Endothelial cell of umbilical vein (primary cell): ENCODE data around the gene URI1. TPM values are rescaled to one million over a fixed set of nuclear protein-coding genes. Genes with fewer than 3 reads are reported as not detected.

Source experiments
- BruUV-seq: library from RNA; stranded (reverse); fragments of 400-500 nt; replicated peaks from 2 replicates; lab custom pipeline; 2021; lab: Mats Ljungman, UMichigan
- CTCF ChIA-PET: fragments of 300-600, 350-600 bp; sonication (Branson Sonifier 250); formaldehyde crosslinking; loops from one replicate; lab custom pipeline; 2021; ENCODE audit warnings: antibody characterized with exemption, inconsistent platforms; lab: Charles Lee
- POLR2A ChIA-PET: fragments of 300-600, 350-600 bp; sonication (Branson Sonifier 250); formaldehyde crosslinking; loops from one replicate; lab custom pipeline; 2021; ENCODE audit warnings: antibody characterized with exemption, inconsistent platforms; lab: Charles Lee
- DNase-seq: peaks from one replicate; pipeline ENCODE4 v3.0.0-alpha.2; 2011; ENCODE audit warnings: low read depth, low spot score
- FAIRE-seq: peaks from 2 replicates; lab custom pipeline; 2011; peaks lifted over from hg19 to GRCh38; lab: Jason Lieb, UNC
- H2AFZ ChIP-seq: 2 replicates; pipeline ENCODE4 v1.6.0; 2012; ENCODE audit warnings: low read depth, low read length, control low read depth, inconsistent platforms
- H3K27ac ChIP-seq: 2 replicates; pipeline ENCODE4 v1.5.1; 2011; ENCODE audit warnings: low read depth, mild to moderate bottlenecking, control low read depth, low read length, moderate library complexity; ENCODE audit not compliant: insufficient read depth
- H3K27me3 ChIP-seq, 2 experiments: 2 replicates each; pipeline versions ENCODE4 v1.6.0 to v1.6.1; 2011; ENCODE audit warnings: low read length in 2 of 2, mixed read lengths in 1 of 2; ENCODE audit not compliant: control insufficient read depth in 2 of 2, insufficient read depth in 2 of 2
- H3K36me3 ChIP-seq, 2 experiments: 2 replicates in 1 of 2; 3 replicates in 1 of 2; pipeline ENCODE4 v1.5.1; 2011; ENCODE audit warnings: low read length in 2 of 2, mild to moderate bottlenecking in 1 of 2, moderate library complexity in 1 of 2; ENCODE audit not compliant: control insufficient read depth in 2 of 2, insufficient read depth in 2 of 2; ENCODE audit errors: extremely low read depth in 1 of 2
- H3K4me1 ChIP-seq: 3 replicates; pipeline ENCODE4 v1.5.1; 2011; ENCODE audit warnings: mild to moderate bottlenecking, low read length; ENCODE audit not compliant: control insufficient read depth, insufficient read depth; ENCODE audit errors: extremely low read depth
- H3K4me2 ChIP-seq: 2 replicates; pipeline ENCODE4 v1.6.1; 2011; ENCODE audit warnings: low read length, control low read depth, mixed read lengths; ENCODE audit not compliant: insufficient read depth
- H3K4me3 ChIP-seq, 3 experiments: fragments of 200-600 bp in 1 of 3; sonication (generic), shearing (Covaris generic) in 1 of 3; replicated peaks in 1 of 3; 2 replicates each; pipeline ENCODE4 v1.5.1; 2011 to 2016; ENCODE audit warnings: control low read depth in 3 of 3, low read length in 3 of 3, mild to moderate bottlenecking in 2 of 3, inconsistent platforms in 1 of 3, low read depth in 1 of 3, moderate library complexity in 1 of 3; ENCODE audit not compliant: insufficient read depth in 1 of 3
- H3K79me2 ChIP-seq: 2 replicates; pipeline ENCODE4 v1.6.0; 2012; ENCODE audit warnings: low read length, inconsistent platforms; ENCODE audit not compliant: control insufficient read depth, insufficient read depth
- H3K9ac ChIP-seq: replicated peaks from 2 replicates; pipeline ENCODE3; 2011; ENCODE audit warnings: low read length, control low read depth; ENCODE audit not compliant: insufficient read depth; ENCODE audit errors: extremely low read depth
- H3K9me1 ChIP-seq: replicated peaks from 3 replicates; pipeline ENCODE4 v1.6.0; 2011; ENCODE audit warnings: mild to moderate bottlenecking, low read length; ENCODE audit not compliant: control insufficient read depth, insufficient read depth; ENCODE audit errors: extremely low read depth
- H3K9me3 ChIP-seq: replicated peaks from 2 replicates; pipeline ENCODE4 v1.5.1; 2012; ENCODE audit warnings: low read length, inconsistent platforms; ENCODE audit not compliant: control insufficient read depth, insufficient read depth
- H4K20me1 ChIP-seq: replicated peaks from 2 replicates; pipeline ENCODE3; 2011; ENCODE audit warnings: mild to moderate bottlenecking, low read length; ENCODE audit not compliant: control insufficient read depth, insufficient read depth; ENCODE audit errors: extremely low read depth
- CTCF ChIP-seq, 2 donors: IDR thresholded peaks; 1 replicate in 1 of 2; 2 replicates in 1 of 2; pipeline ENCODE4 v1.5.1; 2011; ENCODE audit warnings: low read length in 2 of 2, mild to moderate bottlenecking in 2 of 2, moderate library complexity in 2 of 2, control low read depth in 1 of 2, inconsistent platforms in 1 of 2, low read depth in 1 of 2; ENCODE audit not compliant: insufficient read depth in 1 of 2; ENCODE audit errors: extremely low read depth in 1 of 2
- EZH2 ChIP-seq: IDR thresholded peaks from 2 replicates; pipeline ENCODE4 v1.6.1; 2012; ENCODE audit warnings: borderline replicate concordance, low read depth, mild to moderate bottlenecking, moderate library complexity, low read length, inconsistent platforms; ENCODE audit not compliant: severe bottlenecking
- FOS ChIP-seq: IDR thresholded peaks from 2 replicates; pipeline ENCODE4 v1.6.1; 2011; ENCODE audit warnings: mild to moderate bottlenecking, low read length, moderate library complexity, borderline replicate concordance; ENCODE audit not compliant: insufficient read depth
- GATA2 ChIP-seq: IDR thresholded peaks from 2 replicates; pipeline ENCODE4 v1.7.0; 2011; ENCODE audit warnings: low read depth, mild to moderate bottlenecking, moderate library complexity, mixed read lengths, low read length; ENCODE audit not compliant: insufficient read length, insufficient read depth
- JUN ChIP-seq: IDR thresholded peaks from 2 replicates; pipeline ENCODE4 v1.6.1; 2011; ENCODE audit warnings: borderline replicate concordance, low read depth; ENCODE audit not compliant: insufficient read length, insufficient read depth
- MAX ChIP-seq: IDR thresholded peaks from 2 replicates; pipeline ENCODE4 v1.6.1; 2011; ENCODE audit not compliant: insufficient read depth, insufficient read length
- MYC ChIP-seq: IDR thresholded peaks from one replicate; pipeline ENCODE4 v1.6.1; 2011; ENCODE audit warnings: mild to moderate bottlenecking, low read depth, low read length
- POLR2A ChIP-seq: IDR thresholded peaks from 2 replicates; pipeline ENCODE4 v1.6.1; 2012; ENCODE audit warnings: low read depth, mild to moderate bottlenecking, control low read depth, low read length
- POLR2AphosphoS5 ChIP-seq: IDR thresholded peaks from 2 replicates; pipeline ENCODE4 v1.6.1; 2012; ENCODE audit warnings: low read depth, mild to moderate bottlenecking, control low read depth, low read length, moderate library complexity; ENCODE audit not compliant: insufficient read depth
- dilution Hi-C: fragments of 300-500 bp; cut with MboI; formaldehyde crosslinking; loops from one replicate; pipeline ENCODE4 v1.15.0; 2019; ENCODE audit warnings: low sequenced_read_pairs; ENCODE audit not compliant: extremely low pct_ligation_motif_present
- intact Hi-C: fragments of 100-400 bp; cut with micrococcal nuclease; formaldehyde crosslinking; loops from one replicate; pipeline ENCODE4 v1.10.0; 2022
- polyA plus RNA-seq, 4 experiments: library from polyadenylated mRNA; depleted of rRNA in 3 of 4; stranded (reverse) in 3 of 4; unstranded in 1 of 4; fragments of >200 nt; gene quantifications; 2 replicates each; pipeline versions ENCODE4 v1.2.1 to v1.2.3, GENCODE V29; 2011 to 2012; ENCODE audit warnings: missing spikeins in 1 of 4
- total RNA-seq: library from RNA; stranded (reverse); gene quantifications from 2 replicates; pipeline ENCODE4 v1.2.3, GENCODE V29; 2021

URI1 gene
- total and polyA plus RNA-seq, 2 donors (not counting 3 experiments of a cell fraction or from before 2014, with no cell fraction given): 12.8 to 28.9 TPM

DNA sequence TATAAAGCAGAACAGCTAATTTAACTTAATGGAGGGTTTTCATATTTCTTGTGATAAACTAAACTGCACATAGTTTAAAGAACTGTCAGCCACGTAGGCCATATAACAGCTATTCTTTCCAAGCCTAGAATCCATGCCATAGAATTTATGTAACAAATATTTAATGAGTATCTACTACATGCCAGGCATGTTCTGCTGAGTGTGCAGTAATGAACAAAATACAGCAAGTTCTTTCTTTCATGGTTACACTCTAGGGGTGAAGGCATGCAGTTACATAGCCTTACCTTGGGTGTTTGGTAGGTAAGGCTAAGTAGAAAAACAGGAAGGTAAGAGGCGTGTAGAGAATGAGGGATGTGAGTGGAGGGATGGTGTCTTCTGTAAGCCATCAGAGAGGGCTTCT lies 4.6 kb downstream of the URI1 start:
- no peak for DNase-seq
- intact Hi-C loops (no loop called here), dilution Hi-C loops (no loop called here)
- Histone ChIP-seq H3K4me1 (peaks cover 8% of the 10 kb centered on the region), H3K79me2 (peaks cover 69% of the 10 kb centered on the region), H3K9me3 (no peaks in the 10 kb centered on the region), H3K9me1 (no peaks in the 10 kb centered on the region), H4K20me1 (no peaks in the 10 kb centered on the region), H3K9ac (no peak overlapping the region), H3K27me3 (no peaks in the 10 kb centered on the region), H2AFZ (no peak overlapping the region), H3K4me3 (no peak overlapping the region), H3K36me3 (no peaks in the 10 kb centered on the region), H3K4me2 (no peak overlapping the region), H3K27ac (no peak overlapping the region)
- CTCF ChIA-PET: interaction anchor here (1.3 to 2.3 kb wide), 2 partner anchors 12 to 19 kb away, joined by 3 to 8 read pairs; no protein-coding TSS in a partner anchor
- no peak for FAIRE-seq
- TF ChIP-seq MYC (no peak), JUN (no peak)
- no TSS peak for BruUV-seq
- POLR2A ChIA-PET: no interaction called here

DNA sequence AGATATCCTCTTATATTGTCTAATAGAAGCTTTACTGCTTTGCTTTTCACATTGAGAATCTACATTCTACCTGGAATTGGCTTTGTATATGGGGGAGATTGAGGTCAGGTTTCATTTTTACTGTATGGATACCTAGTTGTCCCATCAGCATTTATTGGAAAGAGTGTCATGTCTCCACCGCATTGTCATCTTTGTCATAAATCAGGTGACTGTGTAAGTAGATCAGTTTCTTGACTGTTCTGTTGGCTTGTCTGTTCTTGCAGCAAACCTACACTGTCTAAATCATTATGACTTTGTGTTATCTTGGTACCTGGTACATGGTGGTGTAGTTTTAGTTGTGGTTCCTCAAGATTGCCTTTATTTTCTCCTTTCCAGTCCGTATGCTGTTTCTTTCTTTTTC lies 5.8 kb downstream of the URI1 start:
- intact Hi-C loops (no loop called here), dilution Hi-C loops (no loop called here)
- H3K9me1 ChIP-seq: no peaks in the 10 kb centered on the region
- no peaks in the 10 kb centered on the region for H3K9me3 ChIP-seq
- H4K20me1 ChIP-seq: no peaks in the 10 kb centered on the region
- no peaks in the 10 kb centered on the region for H3K27me3 ChIP-seq
- POLR2A ChIA-PET: no interaction called here
- H3K4me1 ChIP-seq: peaks cover 9% of the 10 kb centered on the region
- CTCF ChIA-PET: no interaction called here
- no peak overlapping the region for H2AFZ ChIP-seq
- H3K36me3 ChIP-seq: no peaks in the 10 kb centered on the region
- H3K4me3 ChIP-seq: no peak overlapping the region
- H3K79me2 ChIP-seq: peaks cover 67% of the 10 kb centered on the region
- TF ChIP-seq POLR2A: no peak
- no peak for TF ChIP-seq GATA2
- no peak for TF ChIP-seq MAX
- no peak for TF ChIP-seq MYC
- no peak for TF ChIP-seq EZH2
- TF ChIP-seq JUN: no peak
- TF ChIP-seq FOS: no peak
- no peak for TF ChIP-seq CTCF (IDR thresholded peaks at IDR 0.05; ENCODE audit: extremely low read depth in 1 of 2, insufficient read depth in 1 of 2, low read depth in 1 of 2, low read length in 2 of 2)
- no peak for TF ChIP-seq POLR2AphosphoS5
- DNase-seq (no peak), FAIRE-seq (no peak)
- no peak overlapping the region for H3K9ac ChIP-seq
- no peak overlapping the region for H3K27ac ChIP-seq
- no peak overlapping the region for H3K4me2 ChIP-seq
- BruUV-seq: no TSS peak
